ENCODE measurements around the gene HBP1. TPM values are rescaled to one million over a fixed set of nuclear protein-coding genes. Genes with fewer than 3 reads are reported as not detected.

HBP1 gene
- total and polyA plus RNA-seq, 2 donors (not counting 1 experiment from before 2014, with no cell fraction given) = 47.2 to 127 TPM

- no peak overlapping the region for H3K4me3 ChIP-seq (ENCODE audit: control extremely low read depth in 1 of 5, extremely low read depth in 1 of 5, insufficient read depth in 1 of 5, low read depth in 2 of 5, low read length in 4 of 5)
- ATAC-seq (ENCODE audit: low read depth) (no peak), DNase-seq (no peak)
- no peaks in the 10 kb centered on the region for H3K36me3 ChIP-seq (replicated peaks in 1 of 2; ENCODE audit: control extremely low read depth in 1 of 2, control insufficient read depth in 1 of 2, extremely low read depth in 1 of 2, insufficient read depth in 2 of 2, low read length in 1 of 2)
- peaks cover 16% of the 10 kb centered on the region for H3K79me2 ChIP-seq (ENCODE audit: control insufficient read depth, insufficient read depth, low read length)
- Mint-ChIP-seq H3K27me3 (peaks cover 12% of the 10 kb centered on the region), H3K4me1 (peaks cover 16% of the 10 kb centered on the region), H3K4me3 (no peak overlapping the region), H3K27ac (no peak overlapping the region), H3K9me3 (ENCODE audit: insufficient read depth) (no peaks in the 10 kb centered on the region)
- no peak overlapping the region for H2AFZ ChIP-seq (ENCODE audit: insufficient read depth, low read depth, low read length, poor library complexity, severe bottlenecking)
- TF ChIP-seq EZH2 (IDR thresholded peaks at IDR 0.05; ENCODE audit: borderline replicate concordance, insufficient read depth, low read depth, low read length, poor library complexity, severe bottlenecking) (no peak), CTCF (IDR thresholded peaks at IDR 0.05) (no peak)
- H3K27me3 ChIP-seq (replicated peaks in 1 of 4; ENCODE audit: control extremely low read depth in 1 of 4, control insufficient read depth in 3 of 4, insufficient read depth in 4 of 4, low read length in 3 of 4) = no peaks in the 10 kb centered on the region
- ChIA-PET CTCF (interaction anchor here (1.1 to 7.6 kb wide), 2 partner anchors 16 to 34 kb away, joined by 3 to 108 read pairs; no protein-coding TSS in a partner anchor), POLR2A (no interaction called here)
- intact Hi-C loops (cut with micrococcal nuclease) = loop anchor here (5.0 to 10.0 kb wide), 4 partner anchors 399 to 1633 kb away; partner anchors contain the start of genes BCAP29, COG5, DUS4L and RINT1
- H3K9ac ChIP-seq (ENCODE audit: low read length) = no peak overlapping the region
- 64% methylated on average over 1 of the region's 3 CpGs for WGBS (ENCODE audit: insufficient coverage)
- no peak overlapping the region for H3K27ac ChIP-seq (ENCODE audit: low read length in 2 of 2)
- H3K4me1 ChIP-seq (ENCODE audit: control insufficient read depth in 2 of 2, insufficient read depth in 2 of 2, low read length in 2 of 2) = peaks cover 8 to 11% of the 10 kb centered on the region in 2 donors
- no peak overlapping the region for H3K4me2 ChIP-seq (replicated peaks; ENCODE audit: low read depth, low read length, poor library complexity, severe bottlenecking)
- peaks cover 8% of the 10 kb centered on the region for H4K20me1 ChIP-seq (ENCODE audit: control insufficient read depth, insufficient read depth, low read length, poor library complexity, severe bottlenecking)
- H3K9me3 ChIP-seq (ENCODE audit: control extremely low read depth in 1 of 3, control insufficient read depth in 2 of 3, insufficient read depth in 1 of 3, low read length in 2 of 3) = no peaks in the 10 kb centered on the region
Measured at GRCh38 chr7:107165341-107165740, 3.5 kb upstream of the HBP1 start.

DNA sequence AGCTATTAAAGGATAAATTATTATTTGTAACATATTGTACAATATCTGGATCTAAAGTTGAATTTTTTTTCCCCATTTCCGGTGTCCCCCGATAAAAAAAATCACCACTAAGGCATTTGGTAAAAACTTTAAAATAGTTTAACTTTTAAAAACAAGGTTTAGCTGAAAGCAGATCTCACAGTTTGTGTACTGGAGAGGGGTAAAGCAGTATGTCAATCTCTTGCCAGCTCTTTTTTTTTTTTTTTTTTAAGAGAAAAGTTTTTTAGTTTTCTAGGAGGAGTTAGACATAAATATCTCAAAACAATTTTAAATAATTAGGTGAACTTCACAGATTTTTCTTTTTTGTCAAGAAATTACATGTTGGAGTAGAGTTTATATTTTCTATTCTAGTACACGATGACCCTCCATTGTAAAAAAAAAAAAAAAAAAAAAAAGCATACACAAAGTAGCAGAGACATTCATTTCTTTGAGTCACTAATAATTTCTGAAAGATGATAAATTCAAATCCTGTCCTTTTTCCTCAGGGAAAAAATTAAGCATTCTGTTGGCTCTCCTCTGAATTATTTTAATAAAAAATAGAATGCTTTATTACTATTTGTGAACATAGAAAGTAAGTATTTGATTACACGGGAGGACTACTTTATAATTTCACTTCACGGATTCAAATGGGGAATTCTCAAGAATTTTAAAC is 1.9 kb upstream of the HBP1 start:
- peak overlapping the region; percentile 97 for H3K9ac ChIP-seq (ENCODE audit: low read length)
- TF ChIP-seq EZH2 (IDR thresholded peaks at IDR 0.05; ENCODE audit: borderline replicate concordance, insufficient read depth, low read depth, low read length, poor library complexity, severe bottlenecking) (no peak), CTCF (IDR thresholded peaks at IDR 0.05) (no peak)

More for the DNA sequence above, 1.9 kb upstream of the HBP1 start:
- Mint-ChIP-seq H3K4me1 (peaks cover 25% of the 10 kb centered on the region), H3K27me3 (peaks cover 12% of the 10 kb centered on the region), H3K9me3 (ENCODE audit: insufficient read depth) (no peaks in the 10 kb centered on the region), H3K27ac (peak overlapping the region; percentile 100), H3K4me3 (peak overlapping the region; percentile 94)
- Histone ChIP-seq H3K27me3 (replicated peaks in 1 of 4; ENCODE audit: control extremely low read depth in 1 of 4, control insufficient read depth in 3 of 4, insufficient read depth in 4 of 4, low read length in 3 of 4) (no peaks in the 10 kb centered on the region), H3K36me3 (replicated peaks in 1 of 2; ENCODE audit: control extremely low read depth in 1 of 2, control insufficient read depth in 1 of 2, extremely low read depth in 1 of 2, insufficient read depth in 2 of 2, low read length in 1 of 2) (peaks cover 2 to 4% of the 10 kb centered on the region in 2 experiments), H4K20me1 (ENCODE audit: control insufficient read depth, insufficient read depth, low read length, poor library complexity, severe bottlenecking) (peaks cover 21% of the 10 kb centered on the region), H3K4me2 (replicated peaks; ENCODE audit: low read depth, low read length, poor library complexity, severe bottlenecking) (peak overlapping the region; percentile 93), H3K4me1 (ENCODE audit: control insufficient read depth in 2 of 2, insufficient read depth in 2 of 2, low read length in 2 of 2) (peaks cover 20 to 22% of the 10 kb centered on the region in 2 donors), H3K4me3 (ENCODE audit: control extremely low read depth in 1 of 5, extremely low read depth in 1 of 5, insufficient read depth in 1 of 5, low read depth in 2 of 5, low read length in 4 of 5) (peak overlapping the region; percentile 58 to 95 (median 79)), H3K27ac (ENCODE audit: low read length in 2 of 2) (peak overlapping the region; percentile 97), H3K79me2 (ENCODE audit: control insufficient read depth, insufficient read depth, low read length) (peaks cover 29% of the 10 kb centered on the region), H2AFZ (ENCODE audit: insufficient read depth, low read depth, low read length, poor library complexity, severe bottlenecking) (peak overlapping the region; percentile 80), H3K9me3 (ENCODE audit: control extremely low read depth in 1 of 3, control insufficient read depth in 2 of 3, insufficient read depth in 1 of 3, low read length in 2 of 3) (no peaks in the 10 kb centered on the region)
- ChIA-PET CTCF (interaction anchor here (0.6 to 7.6 kb wide), 3 partner anchors 17 to 374 kb away, joined by 3 to 108 read pairs (median 4); no protein-coding TSS in a partner anchor), POLR2A (interaction anchor here (1.6 kb wide), 1 partner anchor 41 kb away, joined by 9 read pairs; no protein-coding TSS in a partner anchor)
- intact Hi-C loops (cut with micrococcal nuclease) = loop anchor here (2.0 to 10.0 kb wide), 5 partner anchors 16 to 1635 kb away; partner anchors contain the start of genes BCAP29, COG5, DUS4L and RINT1
- ATAC-seq (ENCODE audit: low read depth) = no peak
- no peak for DNase-seq
- WGBS (ENCODE audit: insufficient coverage) = no CpG with 5 or more reads among the region's 5 CpGs

Data from B cell (primary cell).